HG03139 (cell line): ENCODE results near the gene FRYL.
"Not testable (repeated sequence)": the region's sequence is repeated elsewhere in the genome, so short reads cannot be mapped to it uniquely, and the experiment has no call there.

Source experiments
- ATAC-seq: cut with Tn5 transposase; IDR thresholded peaks from one replicate; pipeline ENCODE4 v1.9.1; 2021; ENCODE audit not compliant: unreplicated experiment

Gene FRYL

GRCh38 chr4:48699475-48699874 lies 80.6 kb downstream of the FRYL start:
- ATAC-seq: no peak

GRCh38 chr4:48698029-48698971 lies 81.8 kb downstream of the FRYL start:
- no peak for ATAC-seq

GRCh38 chr4:48697516-48697915 lies 82.6 kb downstream of the FRYL start:
- ATAC-seq: not testable (repeated sequence)

- ATAC-seq: no peak
These were observed 85.3 kb downstream of the FRYL start for GRCh38 chr4:48694824-48695223.

- no peak for ATAC-seq
These were observed 86.1 kb downstream of the FRYL start for GRCh38 chr4:48693856-48694574.

GRCh38 chr4:48692897-48693296 lies 87.2 kb downstream of the FRYL start:
- no peak for ATAC-seq

- ATAC-seq: no peak
These were observed 88.0 kb downstream of the FRYL start for GRCh38 chr4:48692044-48692443.

- no peak for ATAC-seq
These were observed 91.1 kb downstream of the FRYL start for GRCh38 chr4:48688953-48689352.

- no peak for ATAC-seq
These were observed 92.6 kb downstream of the FRYL start for GRCh38 chr4:48687313-48688051.

- no peak for ATAC-seq
These were observed 93.7 kb downstream of the FRYL start for GRCh38 chr4:48686369-48686768.

GRCh38 chr4:48683784-48684666 lies 96.1 kb downstream of the FRYL start:
- peak; percentile 80 for ATAC-seq

GRCh38 chr4:48682870-48683269 lies 97.2 kb downstream of the FRYL start:
- not testable (repeated sequence) for ATAC-seq

- ATAC-seq: peak; percentile 55
These were observed 98.2 kb downstream of the FRYL start for GRCh38 chr4:48681856-48682255.

GRCh38 chr4:48680848-48681568 lies 99.1 kb downstream of the FRYL start:
- ATAC-seq: no peak

- no peak for ATAC-seq
These were observed 106.5 kb downstream of the FRYL start for GRCh38 chr4:48673537-48673936.

GRCh38 chr4:48670587-48670986 lies 109.5 kb downstream of the FRYL start:
- no peak for ATAC-seq

GRCh38 chr4:48669086-48669485 lies 111.0 kb downstream of the FRYL start:
- ATAC-seq: no peak

GRCh38 chr4:48668254-48669017 lies 111.6 kb downstream of the FRYL start:
- ATAC-seq: no peak

GRCh38 chr4:48667148-48667547 lies 112.9 kb downstream of the FRYL start:
- no peak for ATAC-seq
